Body of pancreas (tissue), 4 donors: Measurements from ENCODE around the gene MAMDC2.

Source experiments
- CTCF ChIP-seq, 7 experiments: fragments of 450-650 bp in 4 of 7; fragments of 200-600 bp in 3 of 7; sonication (generic) in 3 of 7; IDR thresholded peaks; one replicate each; pipeline ENCODE4 v1.5.1; 2016 to 2019; ENCODE audit warnings: antibody characterized with exemption in 7 of 7
- POLR2A ChIP-seq, 3 donors: fragments of 450-650 bp; IDR thresholded peaks; one replicate each; pipeline ENCODE4 v1.6.1; 2016; ENCODE audit warnings: antibody characterized with exemption in 3 of 3, mild to moderate bottlenecking in 2 of 3

DNA sequence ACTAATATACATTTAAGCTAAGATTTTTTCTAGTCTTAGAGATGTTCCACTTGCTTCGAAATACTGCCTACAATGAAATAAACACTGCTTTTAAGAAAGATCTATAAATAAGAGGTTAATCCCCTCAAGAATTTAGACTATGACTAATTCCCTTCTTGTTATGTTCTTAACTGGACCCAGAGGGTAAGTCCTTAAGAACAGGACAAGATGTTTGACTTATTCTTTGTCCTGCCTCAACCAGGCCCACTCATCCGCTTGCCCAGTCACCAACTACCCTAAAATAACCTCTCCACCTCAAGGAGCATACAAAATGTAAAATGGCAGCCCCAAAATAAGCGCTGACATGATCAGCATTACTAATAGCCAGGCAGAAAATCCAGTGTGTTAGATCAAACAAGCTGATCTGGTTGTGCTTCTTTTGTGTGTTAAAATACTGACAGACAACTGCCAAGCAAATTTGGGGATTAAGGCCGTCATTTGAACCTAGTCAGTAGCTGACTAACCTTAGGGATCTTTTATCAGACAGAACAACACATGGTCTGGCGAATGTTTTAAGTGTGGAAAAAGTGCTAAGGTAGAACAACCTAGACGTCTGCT, 121.5 kb downstream of the MAMDC2 start:
- TF ChIP-seq CTCF (IDR thresholded peaks at IDR 0.05) (no peak), POLR2A (IDR thresholded peaks at IDR 0.05) (no peak)
